HG03139 (cell line): ENCODE results near the gene STAG2.

ENCODE experiments used
- ATAC-seq: cut with Tn5 transposase; IDR thresholded peaks from one replicate; pipeline ENCODE4 v1.9.1; 2021; ENCODE audit not compliant: unreplicated experiment

Gene STAG2

DNA sequence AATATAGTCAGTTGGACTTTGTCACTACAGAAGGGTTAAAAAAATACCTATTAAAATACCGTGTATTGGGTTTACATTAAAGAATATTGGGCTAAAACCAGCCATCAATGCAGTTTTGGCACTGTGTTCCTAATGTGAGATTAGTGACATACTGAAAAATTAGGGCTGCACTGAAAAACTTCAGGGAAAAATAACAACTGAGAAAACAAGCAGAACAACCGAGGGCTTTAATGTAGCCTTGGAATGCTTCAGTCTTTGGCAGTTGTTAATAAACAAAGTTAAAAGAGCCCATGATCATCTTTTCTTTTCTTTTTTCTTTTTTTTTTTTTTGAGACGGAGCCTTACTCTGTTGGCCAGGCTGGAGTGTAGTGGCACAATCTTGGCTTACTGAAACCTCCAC is 12.4 kb downstream of the STAG2 start:
- no peak for ATAC-seq

DNA sequence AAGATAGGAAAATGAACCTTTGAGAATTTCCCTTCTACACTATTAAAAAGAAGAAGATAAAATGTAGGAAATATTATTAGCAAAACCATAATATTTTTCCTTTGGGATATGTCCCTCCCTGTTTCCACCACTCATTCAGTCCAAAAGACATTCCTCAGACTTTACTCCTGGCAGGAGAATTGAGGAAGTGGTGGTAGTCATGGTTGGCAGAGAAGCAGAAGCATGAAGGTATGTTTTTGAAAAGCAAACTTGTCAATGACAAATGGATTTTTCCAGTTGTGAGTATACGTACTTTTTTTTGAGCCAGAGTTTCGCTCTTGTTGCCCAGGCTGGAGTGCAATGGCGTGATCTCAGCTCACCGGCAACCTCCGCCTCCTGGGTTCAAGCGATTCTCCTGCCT is 13.7 kb downstream of the STAG2 start:
- ATAC-seq, result no peak

DNA sequence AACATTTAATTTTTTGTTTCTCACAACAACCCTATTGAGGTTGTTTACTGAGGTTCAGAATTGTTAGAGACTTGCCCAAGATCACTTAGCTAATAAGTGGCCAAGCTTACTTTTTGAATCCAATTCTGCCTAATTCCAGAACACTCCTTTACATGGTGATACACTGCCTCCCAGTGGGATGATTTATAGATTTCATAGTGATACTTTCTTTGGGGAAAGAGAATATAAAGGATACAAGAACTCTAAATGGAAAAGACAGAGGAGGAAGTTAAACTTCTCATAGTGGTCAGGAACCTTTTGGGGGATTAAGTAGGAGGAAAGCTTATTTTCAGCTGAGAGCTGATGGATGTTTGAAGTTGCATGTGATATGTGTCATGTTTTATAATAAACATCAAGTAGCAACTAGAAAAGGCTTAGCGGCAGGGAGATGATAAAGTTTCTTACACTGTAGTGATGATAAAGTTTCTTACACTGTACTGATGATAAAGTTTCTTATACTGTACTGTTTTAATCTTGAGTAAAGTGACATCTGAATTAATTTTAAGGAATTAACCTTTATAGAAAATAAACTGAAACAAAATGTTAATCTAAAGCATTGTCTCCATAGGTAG is 15.3 kb downstream of the STAG2 start:
- no peak for ATAC-seq

DNA sequence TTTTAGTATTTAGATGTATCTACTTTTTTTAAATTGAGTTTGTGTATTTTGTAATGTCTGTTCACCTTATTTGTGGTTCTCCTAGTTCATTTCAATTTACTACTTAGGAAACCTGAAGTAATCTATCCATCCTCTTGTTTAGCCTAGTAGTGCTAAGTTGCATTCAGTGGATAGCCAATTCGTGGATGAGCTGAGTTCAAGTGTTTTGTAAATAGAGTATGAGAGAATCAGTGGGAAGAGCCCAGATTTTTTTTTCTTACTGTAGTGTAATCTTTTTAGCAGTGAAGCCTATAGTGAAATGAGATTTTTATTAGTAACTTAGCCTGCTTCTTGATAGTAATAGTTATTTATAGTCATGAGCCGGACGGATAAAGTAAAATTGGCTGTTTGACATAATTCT is 21.7 kb downstream of the STAG2 start:
- ATAC-seq, result no peak

GRCh38 chrX:123986377-123986776 is 24.9 kb downstream of the STAG2 start:
- no peak for ATAC-seq

GRCh38 chrX:123988423-123989111 is 27.1 kb downstream of the STAG2 start:
- ATAC-seq, result no peak

- ATAC-seq, result no peak
Observed at GRCh38 chrX:123989235-123989634, 27.7 kb downstream of the STAG2 start.

- no peak for ATAC-seq
Observed at GRCh38 chrX:123990169-123990568, 28.7 kb downstream of the STAG2 start.

GRCh38 chrX:123990602-123991001 is 29.1 kb downstream of the STAG2 start:
- no peak for ATAC-seq

DNA sequence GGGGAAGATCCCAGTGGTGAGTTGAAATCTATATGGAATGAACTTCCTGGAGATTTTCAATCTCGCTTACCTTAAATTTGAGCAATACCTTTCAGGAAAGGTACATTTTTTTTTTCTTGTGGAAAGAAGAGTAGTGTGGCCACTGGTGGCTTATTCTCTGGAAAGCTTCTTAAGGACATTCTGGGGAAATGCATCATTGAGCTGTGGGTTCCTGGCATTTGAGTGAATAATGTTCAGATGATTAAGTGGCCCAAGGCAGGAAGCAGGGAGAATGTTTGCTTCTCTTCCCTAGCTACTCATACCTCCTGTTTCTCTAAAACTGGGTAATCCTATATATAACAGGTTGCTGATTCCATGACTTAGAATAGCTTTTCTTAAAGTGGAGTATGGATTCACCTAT is 31.8 kb downstream of the STAG2 start:
- ATAC-seq, result no peak

- no peak for ATAC-seq
Observed at GRCh38 chrX:123993904-123994635, 32.6 kb downstream of the STAG2 start.

DNA sequence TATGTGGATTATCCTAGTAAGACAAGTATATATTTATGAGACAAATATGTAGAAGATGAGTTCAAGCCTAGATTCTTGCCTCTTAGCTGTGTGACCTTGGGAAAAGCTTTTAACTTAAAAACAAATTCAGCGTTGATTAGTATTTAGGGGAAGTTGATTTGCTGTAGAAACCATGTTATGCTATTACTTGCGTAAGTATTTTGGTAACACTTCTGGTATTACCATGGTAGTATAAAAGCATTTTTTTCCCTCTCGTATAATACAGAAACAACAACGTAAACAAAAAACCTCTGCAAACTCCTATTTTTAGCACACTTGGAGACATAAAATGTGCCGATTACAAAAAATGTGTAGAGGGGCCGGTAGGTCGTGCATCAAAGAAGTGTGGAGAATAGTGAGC is 33.2 kb downstream of the STAG2 start:
- ATAC-seq, result no peak

DNA sequence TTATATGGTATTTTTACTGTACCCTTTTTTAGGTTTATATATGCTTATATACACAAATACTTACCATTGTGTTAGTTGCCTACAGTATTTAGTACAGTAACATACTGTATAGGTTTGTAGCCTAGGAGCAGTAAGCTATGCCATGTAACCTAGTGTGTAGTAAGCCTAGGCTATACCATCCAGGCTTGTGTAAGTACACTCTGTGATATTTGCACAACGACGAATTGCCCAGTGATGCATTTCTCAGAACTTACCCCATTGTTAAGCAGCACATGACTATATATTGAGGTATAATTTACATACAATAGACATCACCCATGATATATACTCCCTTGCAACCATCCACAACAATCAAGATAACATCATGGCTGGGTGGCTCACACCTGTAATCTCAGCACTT is 40.1 kb downstream of the STAG2 start:
- ATAC-seq, result no peak

- no peak for ATAC-seq
Observed at GRCh38 chrX:124005228-124005627, 43.7 kb downstream of the STAG2 start.

DNA sequence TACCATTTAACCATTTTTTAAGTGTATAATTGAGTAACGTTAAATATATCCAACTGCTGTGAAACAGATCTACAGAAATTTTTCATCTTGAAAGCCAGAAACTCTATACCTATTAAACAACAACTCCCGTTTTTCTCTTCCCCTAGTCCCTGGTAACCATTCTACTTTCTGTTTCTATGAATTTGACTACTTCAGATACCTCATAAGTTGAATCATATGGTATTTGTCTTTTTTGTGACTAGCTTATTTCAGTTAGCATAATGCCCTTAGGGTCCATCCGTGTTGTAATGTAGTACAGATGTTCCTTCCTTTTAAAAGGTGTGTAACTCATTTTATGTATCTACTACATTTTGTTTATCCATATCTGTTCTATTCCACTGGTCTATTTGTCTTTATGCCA is 48.7 kb downstream of the STAG2 start:
- ATAC-seq, result no peak

GRCh38 chrX:124010566-124010965 is 49.1 kb downstream of the STAG2 start:
- ATAC-seq, result no peak

DNA sequence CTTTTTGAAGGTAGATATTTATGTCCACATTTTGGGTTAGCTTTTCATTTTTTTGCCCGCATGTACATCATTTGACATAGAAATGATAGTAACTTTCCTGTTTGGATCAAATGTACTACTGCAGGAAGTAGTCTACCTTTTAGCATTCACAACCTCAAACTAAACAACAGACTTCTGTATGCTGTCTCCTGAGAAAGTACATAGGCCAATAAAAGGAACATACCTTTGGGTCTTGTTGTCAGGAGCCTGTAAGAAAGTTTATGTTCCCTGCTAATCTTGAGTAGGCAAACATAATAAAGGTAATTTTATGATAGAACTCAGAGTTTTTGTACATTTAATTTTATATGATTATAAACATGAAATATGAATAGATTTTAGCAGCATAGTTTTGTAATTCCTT is 54.2 kb downstream of the STAG2 start:
- no peak for ATAC-seq

DNA sequence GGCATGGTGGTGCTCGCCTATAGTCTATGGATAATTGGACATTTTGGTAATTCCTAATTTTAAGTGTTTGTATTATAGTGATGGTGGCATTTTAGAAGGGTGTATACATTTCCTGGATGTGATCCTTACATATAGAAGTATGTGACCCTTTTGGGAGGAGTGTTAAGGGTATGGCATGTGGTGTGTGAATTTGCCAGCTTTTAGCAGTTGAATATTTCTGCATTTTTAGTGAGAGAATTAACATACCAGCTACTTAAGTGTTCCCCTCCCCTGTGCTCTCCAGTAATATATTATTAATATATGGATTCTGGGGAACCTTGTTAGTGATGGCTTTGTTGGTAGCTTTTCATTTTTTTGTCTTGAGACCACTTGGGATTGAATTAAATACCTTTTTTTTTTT is 55.3 kb downstream of the STAG2 start:
- ATAC-seq, result no peak

DNA sequence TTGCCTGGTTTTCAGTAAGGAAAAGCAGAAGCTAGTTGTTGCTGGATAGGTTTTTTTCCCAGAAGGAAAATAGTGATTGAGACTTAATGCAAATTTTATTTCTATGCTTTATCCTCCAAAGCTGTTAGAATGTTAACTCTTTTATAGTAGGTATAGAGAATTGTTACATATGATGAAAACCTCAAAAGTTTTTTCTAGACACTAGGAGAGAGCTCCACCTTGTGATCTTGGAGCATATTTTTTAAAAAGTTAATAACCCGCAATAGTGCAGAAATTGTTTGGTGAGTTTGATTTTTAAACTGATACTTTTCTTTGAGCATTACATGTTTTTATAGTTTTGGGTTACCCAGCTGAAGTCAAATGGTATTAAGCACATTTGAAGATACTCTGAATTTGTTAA is 56.5 kb downstream of the STAG2 start:
- no peak for ATAC-seq

DNA sequence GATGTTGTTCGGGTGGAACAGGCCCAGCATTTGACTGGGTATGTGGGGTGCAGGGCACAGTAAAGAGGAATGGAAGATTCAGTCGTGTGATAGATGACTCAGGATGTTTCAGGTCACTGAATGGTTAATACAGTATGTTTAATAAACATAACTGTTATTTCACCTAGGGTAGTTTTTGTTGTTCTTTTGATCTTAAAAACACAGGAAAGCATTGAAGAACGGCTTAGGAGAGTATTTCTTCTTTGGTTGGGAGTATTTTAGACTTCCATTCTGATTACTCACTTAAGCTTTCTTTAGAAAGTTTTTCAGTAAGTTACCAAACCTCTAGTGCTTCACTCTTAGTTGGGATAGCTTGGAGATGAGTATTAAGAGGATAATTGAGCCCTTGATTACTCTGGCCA is 62.3 kb downstream of the STAG2 start:
- no peak for ATAC-seq

DNA sequence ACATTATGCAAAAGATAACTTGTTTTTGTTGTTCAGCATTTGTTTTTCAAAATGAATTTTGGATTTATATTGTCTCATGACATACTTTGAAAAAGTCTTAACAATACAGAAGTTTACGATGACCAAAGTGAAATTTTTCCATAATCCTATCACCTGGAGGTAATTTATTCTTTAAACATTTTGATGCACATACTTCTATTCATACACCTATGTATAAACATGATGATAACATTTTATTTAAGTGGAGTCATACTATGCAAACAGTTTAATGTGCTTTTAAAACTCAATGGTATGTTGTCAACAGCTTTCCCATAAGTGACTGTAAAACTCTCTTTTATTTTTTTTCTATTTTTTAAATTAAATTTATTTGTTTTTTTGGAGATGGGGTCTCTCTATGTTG is 65.0 kb downstream of the STAG2 start:
- ATAC-seq, result no peak

DNA sequence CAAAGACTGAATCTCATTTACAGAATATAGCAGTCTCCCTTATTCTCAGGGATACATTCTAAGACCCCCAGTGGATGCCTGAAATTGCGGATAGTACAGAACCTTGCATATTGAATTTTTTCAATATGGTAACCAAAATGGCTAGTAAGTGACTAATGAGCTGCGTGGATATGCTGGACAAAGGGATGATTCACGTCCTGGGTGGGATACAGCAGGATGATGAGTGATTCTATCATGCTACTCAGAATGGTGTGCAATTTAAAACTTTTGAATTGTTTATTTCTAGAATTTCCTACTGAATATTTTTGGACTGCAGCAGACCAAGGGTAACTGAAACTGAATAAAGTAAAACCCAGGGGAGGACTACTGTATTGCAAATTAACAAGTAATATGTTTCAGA is 66.7 kb downstream of the STAG2 start:
- ATAC-seq, result no peak
